Tibial nerve (tissue), 4 donors: ENCODE data around the gene TRAF7. TPM values are rescaled to one million over a fixed set of nuclear protein-coding genes. Genes with fewer than 3 reads are reported as not detected.
A peak's percentile ranks its signal among the peaks of the same experiment; 100 is the strongest.
"Not testable (repeated sequence)": the region's sequence is repeated elsewhere in the genome, so short reads cannot be mapped to it uniquely, and the experiment has no call there.

ENCODE experiments used
- DNase-seq, 2 donors: peaks; one replicate each; pipeline ENCODE4 v3.0.0-alpha.2; 2019; ENCODE audit warnings: low spot score in 2 of 2
- H3K27ac ChIP-seq, 4 donors: fragments of 200-600 bp; sonication (generic) in 3 of 4; one replicate each; pipeline ENCODE4 v1.5.1; 2017 to 2019; ENCODE audit warnings: mild to moderate bottlenecking in 1 of 4
- H3K27me3 ChIP-seq, 2 donors: fragments of 200-600 bp; sonication (generic) in 1 of 2; one replicate each; pipeline versions ENCODE4 v1.5.1 to v1.6.0; 2017 to 2019
- H3K36me3 ChIP-seq, 3 donors: fragments of 200-600 bp; sonication (generic); one replicate each; pipeline ENCODE4 v1.5.1; 2018 to 2019
- H3K4me1 ChIP-seq, 4 donors: fragments of 200-600 bp; sonication (generic) in 3 of 4; one replicate each; pipeline ENCODE4 v1.5.1; 2017 to 2019
- H3K4me3 ChIP-seq, 4 donors: fragments of 200-600 bp; sonication (generic) in 3 of 4; one replicate each; pipeline ENCODE4 v1.5.1; 2017 to 2019; ENCODE audit warnings: mild to moderate bottlenecking in 1 of 4, moderate library complexity in 1 of 4
- H3K9me3 ChIP-seq, 4 donors: fragments of 200-600 bp; sonication (generic) in 3 of 4; one replicate each; pipeline ENCODE4 v1.5.1; 2017 to 2019
- EP300 ChIP-seq, 2 donors: sonication (generic); formaldehyde crosslinking; IDR thresholded peaks; one replicate each; pipeline ENCODE4 v1.6.1; 2017; ENCODE audit warnings: antibody characterized with exemption in 2 of 2, mild to moderate bottlenecking in 1 of 2
- POLR2A ChIP-seq, 2 donors: fragments of 450-650 bp; IDR thresholded peaks; one replicate each; pipeline ENCODE4 v1.6.1; 2017; ENCODE audit warnings: antibody characterized with exemption in 2 of 2, mild to moderate bottlenecking in 2 of 2, moderate library complexity in 2 of 2
- WGBS, 2 donors: methylation state at CpG; one replicate each; pipeline ENCODE4 v1.1.5; 2018; 5-methylcytosine and 5-hydroxymethylcytosine counted together
- total RNA-seq, 4 donors: library from RNA; depleted of rRNA; stranded (reverse); fragments of >200 nt; gene quantifications; one replicate each; pipeline ENCODE4 v1.1.0, GENCODE V29; 2016
- TF ChIP-seq, protein P1 (sequence below), 5 experiments: fragments of 200-600 bp in 3 of 5; fragments of 450-650 bp in 2 of 5; sonication (generic) in 3 of 5; IDR thresholded peaks; one replicate each; pipeline ENCODE4 v1.5.1; 2016 to 2019; ENCODE audit warnings: antibody characterized with exemption in 5 of 5, mild to moderate bottlenecking in 3 of 5, moderate library complexity in 2 of 5

TRAF7 gene
- total RNA-seq, 4 donors from 2014 or later = 29.1 to 53.7 (median 38.4) TPM

DNA sequence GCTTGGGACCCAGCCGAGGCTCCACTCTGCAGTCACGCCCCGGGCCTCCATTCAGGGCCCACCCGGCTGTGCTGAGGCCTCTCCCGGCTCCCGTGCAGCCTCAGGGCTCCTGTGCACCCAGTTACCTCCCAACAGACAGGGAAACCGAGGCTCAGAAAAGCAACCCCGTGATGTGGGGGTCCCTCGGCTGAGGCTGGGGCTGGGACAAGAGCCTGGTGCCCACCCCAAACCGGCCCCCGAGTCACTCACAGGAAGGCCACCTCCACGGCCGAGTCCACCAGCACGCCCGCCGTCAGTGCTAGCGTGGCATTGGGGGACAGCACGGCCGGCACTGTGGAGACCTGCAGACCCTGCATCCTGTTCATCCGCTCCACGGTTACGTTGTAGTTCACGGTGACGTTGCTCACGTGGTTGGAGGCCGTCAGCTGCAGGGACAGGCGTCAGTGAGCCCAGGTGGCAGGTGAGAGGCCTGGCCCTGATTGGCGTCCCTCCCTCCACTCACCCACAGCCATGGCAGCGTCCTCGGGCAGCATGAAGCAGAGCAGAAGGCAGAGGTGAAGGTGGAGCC, 43.0 kb upstream of the TRAF7 start:
- not testable (repeated sequence) for H3K4me3 ChIP-seq, DNase-seq, H3K27me3 ChIP-seq, H3K9me3 ChIP-seq, H3K27ac ChIP-seq
- WGBS, 2 donors = 77 to 82% methylated on average over 15 to 24 of the region's 30 CpGs
- Histone ChIP-seq H3K4me1 (peaks cover 0 to 11% (median 0%) of the 10 kb centered on the region in 4 donors), H3K36me3 (peaks cover 0 to 87% (median 8%) of the 10 kb centered on the region in 3 donors)

DNA sequence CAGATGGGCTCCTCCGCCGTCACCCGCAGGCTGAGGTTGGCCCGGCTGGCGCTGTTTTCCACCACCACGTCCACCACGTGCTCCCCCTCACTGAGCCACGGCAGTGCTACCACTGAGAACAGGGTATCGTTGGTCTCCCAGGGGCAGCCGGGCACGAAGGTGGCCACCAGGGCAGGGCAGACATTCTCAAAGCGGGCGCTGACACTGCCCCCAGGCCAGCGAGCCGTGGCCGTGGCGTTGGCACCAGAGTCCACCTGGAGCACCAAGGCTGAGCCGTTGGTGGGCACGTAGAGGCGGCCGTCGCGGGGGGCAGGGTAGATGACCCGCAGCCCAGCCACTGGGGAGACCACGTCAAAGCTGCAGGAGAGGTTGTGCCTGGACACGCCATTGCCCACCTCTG, 41.4 kb upstream of the TRAF7 start:
- H3K9me3 ChIP-seq, DNase-seq, H3K4me3 ChIP-seq, H3K27ac ChIP-seq, H3K27me3 ChIP-seq: not testable (repeated sequence)
- peaks cover 0 to 13% (median 0%) of the 10 kb centered on the region in 4 donors for H3K4me1 ChIP-seq
- 91% methylated on average over 24 of the region's 26 CpGs; no CpG with 5 or more reads in 1 of the 2 donors for WGBS, 2 donors
- H3K36me3 ChIP-seq = peaks cover 0 to 71% (median 0%) of the 10 kb centered on the region in 3 donors

DNA sequence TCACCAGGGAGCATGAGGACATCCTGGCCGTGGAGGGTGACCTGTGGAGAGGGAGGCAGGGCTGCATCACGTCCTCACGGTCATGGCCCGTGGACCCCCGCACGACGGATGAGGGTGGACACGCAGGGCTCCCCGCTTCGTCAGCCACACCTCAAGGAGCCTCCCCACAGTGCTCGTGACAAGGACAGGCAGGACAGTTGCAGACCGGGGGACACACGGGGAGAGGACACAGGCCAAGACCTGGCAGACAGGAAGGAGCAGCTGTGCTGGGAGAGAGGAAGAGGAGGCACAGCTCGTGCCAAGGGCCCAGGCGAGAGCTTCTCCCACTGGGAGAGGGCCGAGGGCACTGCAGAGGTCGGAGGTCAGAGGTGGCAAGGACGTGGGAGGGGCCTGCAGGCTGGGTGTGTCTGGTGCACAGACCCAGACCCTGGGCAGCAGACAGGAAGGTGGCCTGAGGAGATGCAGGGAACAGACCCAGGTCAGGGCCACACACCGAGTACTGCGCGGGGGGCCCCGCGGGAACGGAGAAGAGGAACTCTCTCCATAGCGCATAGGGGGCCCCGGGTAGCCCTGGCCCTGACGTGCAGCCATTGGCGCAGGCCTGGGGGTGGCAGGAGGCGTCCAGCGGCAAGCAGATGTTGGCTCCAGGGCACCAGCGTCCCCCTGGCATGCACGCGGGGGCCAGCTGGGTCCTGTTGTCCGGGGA, 40.5 kb upstream of the TRAF7 start:
- peaks cover 0 to 63% (median 0%) of the 10 kb centered on the region in 3 donors for H3K36me3 ChIP-seq

DNA sequence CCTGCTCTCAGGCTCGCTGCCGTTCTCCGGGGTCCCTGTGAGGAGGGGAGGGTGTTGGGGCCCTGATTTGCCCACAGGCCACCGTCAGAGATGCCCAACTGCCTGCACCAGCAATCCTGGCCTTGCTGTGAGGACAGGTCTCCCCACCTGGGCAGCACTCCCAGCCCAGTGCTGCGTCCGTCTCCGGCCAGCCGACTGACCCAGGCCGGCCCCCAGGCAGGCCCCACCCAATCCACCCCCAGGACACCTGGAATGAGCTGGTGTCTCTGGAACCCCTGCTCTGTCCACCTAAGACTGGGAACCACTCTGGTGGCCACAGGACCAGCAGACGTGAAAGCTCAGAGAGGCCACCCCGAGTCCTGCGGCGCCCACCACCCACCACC, 40.0 kb upstream of the TRAF7 start:
- Histone ChIP-seq H3K9me3 (no peaks in the 10 kb centered on the region), H3K36me3 (peaks cover 0 to 58% (median 0%) of the 10 kb centered on the region in 3 donors), H3K4me3 (no peak overlapping the region), H3K27ac (no peak overlapping the region), H3K4me1 (peaks cover 0 to 17% (median 0%) of the 10 kb centered on the region in 4 donors), H3K27me3 (no peaks in the 10 kb centered on the region)
- 75 to 89% methylated on average over 4 to 10 of the region's 13 CpGs for WGBS, 2 donors
- TF ChIP-seq, protein P1, sequence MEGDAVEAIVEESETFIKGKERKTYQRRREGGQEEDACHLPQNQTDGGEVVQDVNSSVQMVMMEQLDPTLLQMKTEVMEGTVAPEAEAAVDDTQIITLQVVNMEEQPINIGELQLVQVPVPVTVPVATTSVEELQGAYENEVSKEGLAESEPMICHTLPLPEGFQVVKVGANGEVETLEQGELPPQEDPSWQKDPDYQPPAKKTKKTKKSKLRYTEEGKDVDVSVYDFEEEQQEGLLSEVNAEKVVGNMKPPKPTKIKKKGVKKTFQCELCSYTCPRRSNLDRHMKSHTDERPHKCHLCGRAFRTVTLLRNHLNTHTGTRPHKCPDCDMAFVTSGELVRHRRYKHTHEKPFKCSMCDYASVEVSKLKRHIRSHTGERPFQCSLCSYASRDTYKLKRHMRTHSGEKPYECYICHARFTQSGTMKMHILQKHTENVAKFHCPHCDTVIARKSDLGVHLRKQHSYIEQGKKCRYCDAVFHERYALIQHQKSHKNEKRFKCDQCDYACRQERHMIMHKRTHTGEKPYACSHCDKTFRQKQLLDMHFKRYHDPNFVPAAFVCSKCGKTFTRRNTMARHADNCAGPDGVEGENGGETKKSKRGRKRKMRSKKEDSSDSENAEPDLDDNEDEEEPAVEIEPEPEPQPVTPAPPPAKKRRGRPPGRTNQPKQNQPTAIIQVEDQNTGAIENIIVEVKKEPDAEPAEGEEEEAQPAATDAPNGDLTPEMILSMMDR (IDR thresholded peaks at IDR 0.05) = no peak
- TF ChIP-seq EP300 (IDR thresholded peaks at IDR 0.05) (no peak), POLR2A (IDR thresholded peaks at IDR 0.05) (no peak)
- DNase-seq = no peak

More for the DNA sequence above, 40.5 kb upstream of the TRAF7 start:
- H3K27ac ChIP-seq, H3K4me3 ChIP-seq, DNase-seq, H3K9me3 ChIP-seq, H3K27me3 ChIP-seq: not testable (repeated sequence)
- 82 to 84% methylated on average over 20 to 22 of the region's 34 CpGs for WGBS, 2 donors
- peaks cover 0 to 13% (median 0%) of the 10 kb centered on the region in 4 donors for H3K4me1 ChIP-seq

DNA sequence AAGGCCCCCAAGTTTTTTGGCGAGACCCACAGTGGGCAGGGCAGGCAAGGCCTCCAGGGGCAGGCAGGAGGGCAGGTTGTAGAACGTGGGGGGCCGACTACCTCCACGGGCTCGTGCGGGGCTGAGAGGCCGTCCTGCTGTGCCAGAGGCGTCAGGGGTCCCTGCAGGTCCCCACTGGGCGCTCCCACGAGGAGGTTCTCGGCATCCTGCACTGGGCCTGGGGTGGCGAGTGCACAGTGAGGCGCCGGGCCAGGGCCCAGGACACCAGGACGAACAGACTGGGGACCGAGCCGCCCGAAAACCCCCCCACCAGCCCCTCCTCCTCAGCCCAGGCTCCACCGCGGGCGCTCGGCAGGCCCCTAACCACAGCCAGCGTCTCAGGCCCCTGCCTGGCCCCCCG, 39.2 kb upstream of the TRAF7 start:
- Histone ChIP-seq H3K36me3 (peaks cover 0 to 49% (median 0%) of the 10 kb centered on the region in 3 donors), H3K4me1 (peaks cover 0 to 24% (median 0%) of the 10 kb centered on the region in 4 donors)
- DNase-seq, H3K27me3 ChIP-seq, H3K27ac ChIP-seq, H3K4me3 ChIP-seq, H3K9me3 ChIP-seq: not testable (repeated sequence)
- WGBS, 2 donors = 73 to 81% methylated on average over 5 to 11 of the region's 24 CpGs

DNA sequence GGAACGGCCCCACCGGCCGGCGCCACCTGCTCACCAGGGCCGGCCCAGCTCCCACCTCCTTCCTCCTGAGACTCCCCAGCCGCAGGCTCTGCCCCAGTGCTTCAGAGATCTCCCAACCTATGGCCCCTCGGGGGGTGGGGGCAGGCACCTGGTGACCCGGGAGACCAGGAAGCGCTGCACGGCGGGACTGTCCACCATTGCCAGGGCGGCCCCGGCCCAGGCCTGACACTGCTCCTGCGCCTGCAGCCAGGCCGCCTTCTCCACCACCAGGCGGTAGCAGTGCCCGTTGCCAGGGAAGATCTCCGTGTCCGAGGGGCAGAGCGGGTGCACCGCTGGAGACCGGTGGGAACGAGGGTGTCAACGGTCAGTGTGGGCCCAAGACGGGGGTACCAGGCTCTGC, 38.2 kb upstream of the TRAF7 start:
- not testable (repeated sequence) for H3K4me3 ChIP-seq, H3K27ac ChIP-seq, DNase-seq, H3K9me3 ChIP-seq, H3K27me3 ChIP-seq
- peaks cover 0 to 40% (median 0%) of the 10 kb centered on the region in 3 donors for H3K36me3 ChIP-seq
- 81% methylated on average over 20 of the region's 25 CpGs; no CpG with 5 or more reads in 1 of the 2 donors for WGBS, 2 donors
- peaks cover 0 to 33% (median 5%) of the 10 kb centered on the region in 4 donors for H3K4me1 ChIP-seq

DNA sequence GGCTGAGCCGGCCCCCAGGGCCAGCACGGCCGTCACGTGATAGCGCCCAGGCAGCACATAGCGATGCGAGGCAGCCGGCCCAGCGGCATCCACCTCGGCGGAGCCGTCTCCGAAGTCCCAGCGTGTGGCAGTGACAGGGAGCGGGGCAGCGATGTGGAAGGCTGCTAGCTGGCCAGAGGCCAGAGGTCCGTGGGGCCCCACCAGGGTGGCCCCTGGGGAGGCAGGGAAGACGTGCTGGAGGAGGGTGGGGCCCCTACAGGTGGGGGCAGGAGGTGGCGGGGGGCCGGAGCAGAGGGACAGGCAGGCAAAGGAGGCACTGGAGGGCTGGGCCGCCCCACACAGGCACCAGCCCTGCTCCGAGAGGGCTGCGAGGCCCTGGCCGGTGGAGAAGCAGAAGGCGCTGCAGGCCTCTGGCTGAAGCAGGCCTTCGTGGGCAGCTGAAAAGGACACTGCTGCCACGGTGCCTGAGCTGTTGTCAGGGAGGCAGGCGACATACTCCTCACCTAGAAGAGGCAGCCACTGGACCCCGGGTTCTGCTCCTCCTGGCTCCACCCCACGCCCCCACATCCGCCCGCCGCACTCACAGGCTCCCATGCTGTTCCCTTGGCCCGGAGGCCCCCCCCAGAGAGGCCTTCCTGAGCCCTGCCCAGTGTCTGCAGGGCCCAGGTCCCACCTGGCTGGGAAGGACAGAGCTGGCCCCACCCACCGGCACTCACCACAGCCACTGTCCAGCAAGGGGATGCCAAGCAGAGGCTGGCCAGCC, 37.4 kb upstream of the TRAF7 start:
- not testable (repeated sequence) for H3K4me3 ChIP-seq, H3K9me3 ChIP-seq, H3K27ac ChIP-seq, H3K27me3 ChIP-seq, DNase-seq
- WGBS, 2 donors = 77 to 84% methylated on average over 12 to 13 of the region's 35 CpGs
- Histone ChIP-seq H3K4me1 (peaks cover 0 to 41% (median 10%) of the 10 kb centered on the region in 4 donors), H3K36me3 (peaks cover 0 to 33% (median 0%) of the 10 kb centered on the region in 3 donors)

DNA sequence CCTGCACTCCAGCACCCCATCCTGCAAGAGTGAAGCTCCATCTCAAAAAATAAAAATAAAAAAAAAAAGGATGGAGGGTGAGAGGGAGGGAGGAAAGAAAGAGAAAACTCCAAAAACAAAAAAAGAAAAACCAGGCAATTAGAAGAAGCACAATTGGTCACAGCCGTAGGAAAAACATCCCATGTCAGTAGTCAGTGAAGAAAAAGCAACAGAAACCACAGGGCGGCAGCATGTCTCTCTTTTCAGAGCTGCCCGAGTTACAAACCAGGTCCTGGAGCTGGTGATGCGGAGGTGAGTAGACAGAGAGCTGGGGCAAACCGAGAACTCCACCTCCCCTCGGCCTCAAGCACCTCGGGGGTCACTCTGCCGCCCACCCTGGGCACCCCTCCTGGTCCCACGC, 34.3 kb upstream of the TRAF7 start:
- not testable (repeated sequence) for H3K4me3 ChIP-seq, H3K9me3 ChIP-seq, H3K36me3 ChIP-seq, H3K27me3 ChIP-seq
- TF ChIP-seq, protein P1 (IDR thresholded peaks at IDR 0.05) = peak in 2 of 5 experiments; percentile 17 to 52
- DNase-seq = peak; percentile 40 to 57
- Histone ChIP-seq H3K27ac (peak overlapping the region in 3 of 4 donors; percentile 56 to 87 (median 86)), H3K4me1 (peaks cover 0 to 72% (median 37%) of the 10 kb centered on the region in 4 donors)
- 35 to 37% methylated on average over 8 to 9 of the region's 9 CpGs for WGBS, 2 donors
